Lung microvascular endothelial cell (primary cell): ENCODE data around the gene SCD5. TPM values are rescaled to one million over a fixed set of nuclear protein-coding genes. Genes with fewer than 3 reads are reported as not detected.

Source experiments
- DNase-seq, 2 donors: peaks; one replicate each; pipeline versions ENCODE4 v3.0.0 to v3.0.0-alpha.2; 2010; ENCODE audit warnings: low read depth in 2 of 2
- total RNA-seq: library from RNA; depleted of rRNA; stranded (reverse); fragments of >200 nt; gene quantifications from 2 replicates; pipeline ENCODE4 v1.2.1, GENCODE V29; 2014

Gene SCD5
- total RNA-seq, 1 donor from 2014 or later, result 31.0 TPM

DNA sequence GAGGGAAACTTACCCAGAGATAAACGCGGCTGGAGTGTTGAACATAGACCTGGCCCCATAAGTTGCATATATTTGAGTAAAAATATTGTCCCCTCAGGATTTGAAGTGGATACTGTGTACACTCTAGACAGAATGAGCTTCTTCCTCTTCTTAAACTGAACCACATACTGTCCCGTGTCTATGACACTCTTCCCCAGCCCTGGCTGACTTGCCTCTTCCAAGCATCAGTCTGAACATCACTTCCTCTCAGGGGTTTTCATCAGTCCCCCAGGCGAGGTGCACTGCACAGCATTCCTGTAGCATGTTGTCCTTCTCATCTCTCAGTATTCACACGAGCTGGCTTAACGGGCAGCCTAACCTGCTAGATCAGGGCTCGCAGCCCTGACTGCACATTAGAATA lies 156.3 kb downstream of the SCD5 start:
- DNase-seq, result no peak

DNA sequence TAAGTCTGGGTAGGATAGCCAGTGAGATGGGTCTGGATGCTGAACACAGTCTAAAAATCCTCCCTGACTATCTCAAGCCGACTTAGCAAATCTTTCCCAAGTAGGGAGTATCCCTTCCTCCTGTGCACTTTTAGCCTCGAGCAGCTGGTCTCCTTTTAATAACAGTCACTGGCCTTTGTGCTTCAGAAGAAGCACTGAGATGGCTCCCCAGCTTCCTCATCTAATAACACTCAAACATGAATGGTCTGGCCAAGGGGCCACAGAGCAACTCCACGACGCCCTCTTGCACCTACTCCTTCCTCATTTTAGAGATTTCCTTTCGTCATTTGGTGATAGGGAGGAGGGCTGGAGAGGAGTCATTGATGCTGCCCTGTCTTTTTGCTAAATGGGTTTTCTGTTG lies 158.1 kb downstream of the SCD5 start:
- no peak for DNase-seq

GRCh38 chr4:82639971-82640370 lies 158.6 kb downstream of the SCD5 start:
- no peak for DNase-seq

- no peak for DNase-seq
These were observed 160.1 kb downstream of the SCD5 start for GRCh38 chr4:82638479-82638878.

DNA sequence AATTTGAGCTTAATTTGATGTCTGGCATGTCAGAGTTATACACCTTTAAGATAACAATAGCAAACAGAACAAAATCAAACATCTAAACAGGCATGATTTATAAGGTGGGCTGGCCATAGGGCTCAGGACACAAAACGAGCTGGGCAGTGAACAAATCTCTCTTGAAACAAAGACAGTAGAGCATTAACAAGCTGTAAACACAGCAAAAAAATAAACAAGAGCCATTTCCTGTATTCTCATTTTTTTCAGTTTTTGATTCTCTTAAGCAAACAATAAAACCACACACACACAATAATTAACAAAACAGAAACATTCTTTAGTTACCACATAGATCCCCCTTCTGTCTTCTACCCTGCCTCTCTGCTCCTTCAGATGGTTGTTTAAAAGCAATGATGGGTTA lies 168.5 kb downstream of the SCD5 start:
- DNase-seq, result no peak

GRCh38 chr4:82629238-82630000 lies 169.2 kb downstream of the SCD5 start:
- DNase-seq, result no peak

- DNase-seq, result no peak
These were observed 172.2 kb downstream of the SCD5 start for GRCh38 chr4:82626251-82626868.

DNA sequence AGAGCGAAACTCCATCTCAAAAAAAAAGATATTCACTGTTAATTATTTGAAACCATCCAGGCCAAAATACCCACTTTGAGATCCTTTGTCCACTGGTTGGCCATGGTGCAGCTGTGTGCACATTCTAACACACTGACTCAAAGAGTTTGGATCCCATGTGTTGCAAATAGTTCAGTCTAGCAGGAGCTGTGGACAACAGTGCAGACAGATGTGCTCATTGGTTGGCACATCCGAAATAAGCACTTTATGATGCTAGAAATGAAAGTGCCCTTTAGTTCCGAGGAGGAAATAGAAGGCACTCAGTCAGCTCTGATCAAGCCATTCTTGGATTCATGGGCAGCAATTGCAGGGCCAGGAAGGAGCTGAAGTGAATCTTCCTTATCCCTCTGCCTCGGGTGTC lies 173.8 kb downstream of the SCD5 start:
- no peak for DNase-seq

DNA sequence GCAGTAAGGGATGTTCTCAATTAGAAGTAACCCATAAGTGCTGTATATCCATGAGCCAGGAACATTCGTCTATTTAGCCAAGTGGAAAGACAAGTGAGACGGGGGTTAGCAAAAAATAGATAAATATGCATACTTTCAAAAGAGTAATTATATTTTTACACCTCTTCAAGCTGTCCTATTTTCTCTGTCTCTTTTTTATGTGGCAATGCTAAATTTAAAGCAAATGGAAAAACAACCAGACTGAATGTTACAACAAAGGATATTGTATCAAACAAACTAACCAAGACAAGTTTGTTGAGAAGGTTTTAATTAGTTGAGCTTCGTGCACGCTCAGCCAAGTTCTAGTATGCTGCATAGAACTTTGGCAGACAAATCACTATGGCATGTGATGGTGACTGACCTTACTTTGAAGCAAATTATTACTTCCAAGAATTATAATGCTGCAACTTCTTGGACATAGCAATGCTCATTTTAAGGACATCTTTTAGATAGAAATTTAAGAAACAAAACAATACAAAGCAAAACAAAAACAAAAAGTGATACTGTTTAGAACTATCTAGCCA lies 175.4 kb downstream of the SCD5 start:
- DNase-seq, result no peak

- no peak for DNase-seq
These were observed 177.3 kb downstream of the SCD5 start for GRCh38 chr4:82621251-82621650.

- DNase-seq, result no peak
These were observed 178.4 kb downstream of the SCD5 start for GRCh38 chr4:82620126-82620735.

- no peak for DNase-seq
These were observed 180.4 kb downstream of the SCD5 start for GRCh38 chr4:82618103-82618720.

- no peak for DNase-seq
These were observed 183.7 kb downstream of the SCD5 start for GRCh38 chr4:82614838-82615449.

GRCh38 chr4:82613121-82613520 lies 185.5 kb downstream of the SCD5 start:
- DNase-seq, result no peak

DNA sequence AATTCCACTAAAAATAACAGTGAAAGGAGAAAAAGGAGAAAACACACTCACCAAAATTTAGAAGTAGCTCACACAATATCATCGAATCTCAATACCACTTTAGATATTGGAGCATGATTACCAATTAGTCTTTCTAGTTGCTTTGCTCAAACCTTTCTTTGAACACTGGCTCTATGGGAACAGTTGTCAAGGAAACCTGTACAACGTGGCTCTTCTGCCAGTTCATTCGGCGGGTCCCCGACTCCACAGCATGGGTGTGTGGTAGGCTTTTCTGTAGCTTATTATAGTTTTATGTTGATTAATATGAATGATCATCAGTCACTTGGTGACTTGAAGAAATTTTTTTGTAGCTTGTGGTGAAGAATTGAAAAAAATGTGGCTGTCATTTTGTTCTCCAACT lies 186.6 kb downstream of the SCD5 start:
- DNase-seq, result no peak

DNA sequence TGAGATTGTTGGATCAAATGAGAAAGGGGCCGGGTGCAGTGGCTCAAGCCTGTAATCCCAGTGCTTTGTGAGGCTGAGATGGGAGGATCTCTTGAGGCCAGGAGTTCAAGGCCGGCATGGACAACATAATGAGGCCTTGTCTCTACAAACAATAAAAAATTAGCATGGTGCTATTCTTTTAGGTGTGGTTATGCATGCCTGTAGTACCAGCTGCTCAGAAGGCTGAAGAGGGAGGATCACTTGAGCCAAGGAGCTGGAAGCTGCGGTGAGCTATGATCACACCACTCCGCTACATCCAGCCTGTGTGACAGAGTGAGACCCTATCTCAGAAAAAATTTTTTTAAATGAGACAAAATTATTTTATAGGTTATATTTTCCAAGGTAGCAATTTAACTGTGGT lies 187.1 kb downstream of the SCD5 start:
- no peak for DNase-seq

DNA sequence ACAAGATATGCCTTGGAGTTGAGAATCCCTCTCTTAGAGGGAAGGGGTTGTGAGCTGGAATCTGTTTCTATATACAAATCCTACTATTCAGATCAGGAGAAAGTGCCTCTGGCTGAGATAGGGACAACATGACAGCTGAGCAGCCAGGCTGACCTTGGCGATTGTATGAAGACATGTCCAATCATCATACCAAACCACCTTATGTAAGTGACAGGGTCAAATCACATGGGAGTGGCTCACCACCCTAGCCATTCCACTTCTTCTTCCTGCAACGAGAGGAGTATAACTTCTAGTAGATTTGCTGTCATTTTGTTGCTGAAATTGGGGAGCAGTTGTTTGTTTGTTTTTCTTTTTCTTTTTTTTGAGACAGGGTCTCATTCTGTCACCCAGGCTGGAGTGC lies 188.6 kb downstream of the SCD5 start:
- DNase-seq, result no peak

GRCh38 chr4:82606622-82607021 lies 192.0 kb downstream of the SCD5 start:
- DNase-seq, result no peak

DNA sequence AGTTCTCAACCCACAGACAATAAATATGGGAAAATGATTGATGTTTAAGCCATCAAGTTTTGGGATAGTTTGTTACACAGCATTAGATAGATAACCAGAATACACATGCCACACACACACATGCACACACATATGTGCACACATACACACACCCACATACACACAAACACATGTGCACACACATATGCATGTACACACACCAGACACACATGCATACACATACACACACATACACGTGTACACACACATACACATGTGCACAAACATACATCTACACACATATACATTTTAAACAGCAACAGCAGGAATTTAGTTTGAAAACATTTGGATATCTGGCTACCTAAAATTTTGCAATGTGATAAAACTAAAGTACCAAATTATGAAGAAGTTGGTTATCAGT lies 194.1 kb downstream of the SCD5 start:
- no peak for DNase-seq

DNA sequence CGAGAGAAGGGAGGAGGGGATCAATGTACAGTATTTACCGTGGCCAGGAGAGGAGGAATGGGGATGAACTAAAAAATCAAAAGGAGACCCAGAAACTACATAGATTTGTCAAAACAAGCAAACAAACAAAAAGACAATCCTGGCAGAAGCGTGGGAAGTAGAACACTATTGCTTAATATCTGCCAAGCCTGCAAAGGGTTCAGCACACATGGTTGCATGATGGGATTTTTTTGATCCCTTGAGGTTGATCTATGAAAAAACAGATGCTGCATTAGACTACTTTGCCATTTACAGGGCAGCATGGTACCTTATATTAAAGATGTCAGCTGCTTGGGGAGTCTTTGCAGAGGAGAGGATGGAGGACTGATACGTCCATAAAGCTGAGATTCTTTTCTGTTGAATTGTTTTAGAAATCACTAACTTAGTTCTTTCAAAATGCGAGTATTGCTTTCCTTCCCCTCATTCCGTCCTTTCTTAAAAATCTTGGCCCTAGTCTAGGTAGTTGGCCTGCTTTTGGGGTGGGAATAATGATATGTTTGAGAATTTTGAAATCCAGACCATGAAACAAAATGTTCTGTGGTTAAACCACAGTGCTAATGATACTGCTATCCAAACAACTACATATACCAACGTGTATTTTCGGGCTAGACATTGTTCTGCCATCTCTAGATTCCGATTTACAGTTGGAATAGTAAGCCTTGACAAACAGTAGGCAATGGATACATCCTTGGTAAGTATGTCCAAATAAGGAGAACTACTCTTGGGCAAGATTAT lies 197.2 kb downstream of the SCD5 start:
- DNase-seq, result no peak

DNA sequence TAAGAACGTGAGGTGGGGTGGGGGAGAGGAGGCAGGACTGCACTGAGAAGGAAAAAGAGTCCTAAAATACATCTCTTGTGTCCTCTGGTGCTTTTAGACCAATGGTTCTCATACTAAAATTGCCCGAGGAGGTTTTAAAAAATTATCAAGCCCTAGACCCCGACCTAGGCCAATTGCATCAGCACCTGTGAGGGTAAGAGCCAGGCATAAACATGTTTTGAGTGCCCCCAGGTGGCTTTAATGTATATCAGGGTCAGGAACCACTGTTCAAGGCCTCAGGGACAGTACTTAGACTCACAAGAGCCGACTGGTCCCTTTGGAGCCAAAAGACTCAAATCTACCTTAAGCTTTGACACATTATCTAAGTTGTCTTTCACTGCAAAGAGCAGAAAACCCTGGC lies 199.3 kb downstream of the SCD5 start:
- DNase-seq, result no peak
